NCI-H2171 treated with DMSO at 0.1 percent for 48 hours (cell line): Measurements from ENCODE around the gene GCN1.

ENCODE experiments used
- DNase-seq: peaks from one replicate; lab custom pipeline; 2025; lab: John Stamatoyannopoulos, UW

The GCN1 gene

GRCh38 chr12:120142231-120142877, 52.2 kb downstream of the GCN1 start:
- DNase-seq, result no peak

GRCh38 chr12:120141336-120141735, 53.2 kb downstream of the GCN1 start:
- DNase-seq, result no peak

GRCh38 chr12:120140603-120141002, 53.9 kb downstream of the GCN1 start:
- no peak for DNase-seq

GRCh38 chr12:120139958-120140357, 54.6 kb downstream of the GCN1 start:
- DNase-seq, result no peak

GRCh38 chr12:120138366-120138765, 56.1 kb downstream of the GCN1 start:
- no peak for DNase-seq

GRCh38 chr12:120137833-120138232, 56.7 kb downstream of the GCN1 start:
- DNase-seq, result no peak

- DNase-seq, result no peak
These were observed 58.3 kb downstream of the GCN1 start for GRCh38 chr12:120136093-120136770.

GRCh38 chr12:120134307-120134980, 60.1 kb downstream of the GCN1 start:
- DNase-seq, result no peak

- DNase-seq, result no peak
These were observed 61.6 kb downstream of the GCN1 start for GRCh38 chr12:120132863-120133385.

GRCh38 chr12:120132054-120132836, 62.3 kb downstream of the GCN1 start:
- no peak for DNase-seq

- no peak for DNase-seq
These were observed 63.4 kb downstream of the GCN1 start for GRCh38 chr12:120131116-120131515.

GRCh38 chr12:120130011-120130410, 64.5 kb downstream of the GCN1 start:
- no peak for DNase-seq

GRCh38 chr12:120126635-120127005, 67.9 kb downstream of the GCN1 start:
- no peak for DNase-seq

GRCh38 chr12:120125792-120126634, 68.5 kb downstream of the GCN1 start:
- DNase-seq, result no peak

- DNase-seq, result no peak
These were observed 69.5 kb downstream of the GCN1 start for GRCh38 chr12:120125029-120125428.

- DNase-seq, result no peak
These were observed 72.7 kb downstream of the GCN1 start for GRCh38 chr12:120121766-120122293.

- no peak for DNase-seq
These were observed 73.2 kb downstream of the GCN1 start for GRCh38 chr12:120121343-120121742.

- no peak for DNase-seq
These were observed 75.1 kb downstream of the GCN1 start for GRCh38 chr12:120119271-120119973.

- DNase-seq, result no peak
These were observed 76.0 kb downstream of the GCN1 start for GRCh38 chr12:120118321-120119061.

- DNase-seq, result no peak
These were observed 76.6 kb downstream of the GCN1 start for GRCh38 chr12:120117961-120118320.
